Smooth muscle cell (in vitro differentiated cells): Measurements from ENCODE around the gene PFKFB1. TPM values are rescaled to one million over a fixed set of nuclear protein-coding genes. Genes with fewer than 3 reads are reported as not detected.

Experiments used
- DNase-seq: peaks from one replicate; lab custom pipeline; 2025; ENCODE audit not compliant: unreplicated experiment; lab: John Stamatoyannopoulos, UW
- H2AFZ ChIP-seq: fragments of 200-600 bp; sonication (generic); 2 replicates; pipeline ENCODE4 v1.6.0; 2016; ENCODE audit warnings: antibody characterized with exemption, low read depth, mild to moderate bottlenecking
- H3F3A ChIP-seq: fragments of 200-600 bp; sonication (generic); 2 replicates; pipeline ENCODE4 v1.6.0; 2017; ENCODE audit warnings: antibody characterized with exemption, low read depth
- H3K27ac ChIP-seq: fragments of 200-600 bp; sonication (generic); 2 replicates; pipeline ENCODE4 v1.5.1; 2016; ENCODE audit warnings: low read depth, mild to moderate bottlenecking
- H3K27me3 ChIP-seq: fragments of 200-600 bp; sonication (generic); 2 replicates; pipeline ENCODE4 v1.6.1; 2016; ENCODE audit warnings: low read depth, mild to moderate bottlenecking
- H3K36me3 ChIP-seq: fragments of 200-600 bp; sonication (generic); 2 replicates; pipeline ENCODE4 v1.5.1; 2016; ENCODE audit warnings: low read depth
- H3K4me1 ChIP-seq: fragments of 200-600 bp; sonication (generic); 2 replicates; pipeline ENCODE4 v1.5.1; 2016; ENCODE audit warnings: low read depth
- H3K4me2 ChIP-seq: fragments of 200-600 bp; sonication (generic); 2 replicates; pipeline ENCODE4 v1.6.0; 2016; ENCODE audit warnings: mild to moderate bottlenecking
- H3K4me3 ChIP-seq: fragments of 200-600 bp; sonication (generic); 2 replicates; pipeline ENCODE4 v1.5.1; 2016; ENCODE audit warnings: mild to moderate bottlenecking
- H3K79me2 ChIP-seq: fragments of 200-600 bp; sonication (generic); 2 replicates; pipeline ENCODE4 v1.6.0; 2016; ENCODE audit warnings: low read depth, mild to moderate bottlenecking
- H3K9ac ChIP-seq: fragments of 200-600 bp; sonication (generic); 2 replicates; pipeline ENCODE4 v1.6.0; 2016; ENCODE audit warnings: low read depth
- H3K9me3 ChIP-seq: fragments of 200-600 bp; sonication (generic); replicated peaks from 2 replicates; pipeline ENCODE4 v1.5.1; 2016; ENCODE audit warnings: low read depth
- H4K20me1 ChIP-seq: fragments of 200-600 bp; sonication (generic); 2 replicates; pipeline ENCODE4 v1.6.0; 2016; ENCODE audit warnings: low read depth
- CTCF ChIP-seq: fragments of 200-600 bp; sonication (generic); IDR thresholded peaks from 2 replicates; pipeline ENCODE4 v1.5.1; 2017; ENCODE audit warnings: borderline replicate concordance, mild to moderate bottlenecking, antibody characterized with exemption; ENCODE audit not compliant: insufficient read depth, poor library complexity, severe bottlenecking
- WGBS: methylation state at CpG from one replicate; pipeline ENCODE4 v1.1.7; 2016; ENCODE audit warnings: low lambda C conversion rate; 5-methylcytosine and 5-hydroxymethylcytosine counted together
- polyA plus RNA-seq: library from polyadenylated mRNA; unstranded; fragments of >200 nt; fragmentation: Nextera tagmentation; extraction: Ambion mirVana; gene quantifications from 2 replicates; pipeline ENCODE4 v1.2.1, GENCODE V29; 2016
- total RNA-seq: library from RNA; depleted of rRNA; stranded (reverse); fragments of >200 nt; gene quantifications from 2 replicates; pipeline ENCODE4 v1.2.3, GENCODE V29; 2014

PFKFB1 gene
- total and polyA plus RNA-seq, 2 experiments from 2014 or later: 0.42 TPM; not detected in 1

- Histone ChIP-seq H3K9ac (peak within 1 kb of the TSS; percentile 90), H2AFZ (peak within 1 kb of the TSS; percentile 77), H3K36me3 (no peaks in the 10 kb centered on the region), H3K4me2 (peak within 1 kb of the TSS; percentile 89), H3K79me2 (peaks cover 14% of the 10 kb centered on the region), H3K27ac (peak within 1 kb of the TSS; percentile 92), H4K20me1 (no peaks in the 10 kb centered on the region), H3K4me1 (peaks cover 3% of the 10 kb centered on the region), H3K9me3 (no peaks in the 10 kb centered on the region), H3K4me3 (peak within 1 kb of the TSS; percentile 65), H3F3A (no peaks in the 10 kb centered on the region), H3K27me3 (no peaks in the 10 kb centered on the region)
- WGBS: 44% methylated on average over 55 of the region's 55 CpGs
- peak; percentile 64 for DNase-seq
- no peak for TF ChIP-seq CTCF
These were observed 6.0 kb upstream of the PFKFB1 start, which contains the start of gene APEX2 for GRCh38 chrX:54999717-55000598. TSS of gene APEX2 (plus strand) at chrX:55000363. CDS start at chrX:55000423, 60 bp downstream.

DNA sequence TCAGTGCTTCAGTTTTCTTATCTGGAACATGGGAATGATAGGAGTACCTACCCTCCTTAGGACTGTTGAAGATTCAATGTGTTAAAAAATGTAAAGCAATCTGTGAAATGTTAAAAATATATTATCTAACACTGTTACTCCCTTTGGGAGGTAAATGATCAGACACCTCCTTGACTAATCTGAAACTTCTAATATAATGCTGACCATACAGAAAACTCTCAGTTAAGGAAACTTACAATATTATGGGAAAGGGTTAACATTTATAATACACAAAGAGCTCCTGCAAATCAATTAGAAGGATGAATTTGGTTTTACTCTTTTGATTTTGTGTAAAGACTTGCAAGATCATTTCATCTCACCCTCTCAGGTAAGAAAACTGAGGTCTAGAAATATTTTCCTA lies 1.6 kb upstream of the PFKFB1 start:
- H3K4me3 ChIP-seq: no peak overlapping the region
- H3K36me3 ChIP-seq: no peaks in the 10 kb centered on the region
- peaks cover 4% of the 10 kb centered on the region for H3K79me2 ChIP-seq
- no peak overlapping the region for H2AFZ ChIP-seq
- DNase-seq: no peak
- no peak overlapping the region for H3K9ac ChIP-seq
- no peak overlapping the region for H3K27ac ChIP-seq
- no peaks in the 10 kb centered on the region for H3K4me1 ChIP-seq
- TF ChIP-seq CTCF: no peak
- no peaks in the 10 kb centered on the region for H3K27me3 ChIP-seq
- H3F3A ChIP-seq: no peaks in the 10 kb centered on the region
- H3K4me2 ChIP-seq: no peak overlapping the region
- no peaks in the 10 kb centered on the region for H4K20me1 ChIP-seq
- H3K9me3 ChIP-seq: no peaks in the 10 kb centered on the region

GRCh38 chrX:54994668-54995351 lies 822 bp upstream of the PFKFB1 start:
- 72% methylated on average over 6 of the region's 6 CpGs for WGBS
- no peak for TF ChIP-seq CTCF
- no peak for DNase-seq

More at GRCh38 chrX:54994668-54995351, 822 bp upstream of the PFKFB1 start:
- Histone ChIP-seq H3K79me2 (no peaks in the 10 kb centered on the region), H3K4me1 (no peaks in the 10 kb centered on the region), H3F3A (no peaks in the 10 kb centered on the region), H3K9me3 (no peaks in the 10 kb centered on the region), H3K4me2 (no peak overlapping the region), H2AFZ (no peak overlapping the region), H3K27me3 (no peaks in the 10 kb centered on the region), H3K27ac (no peak overlapping the region), H3K9ac (no peak overlapping the region), H4K20me1 (no peaks in the 10 kb centered on the region), H3K36me3 (no peaks in the 10 kb centered on the region), H3K4me3 (no peak overlapping the region)
